Mucosa of rectum (tissue), 2 donors: Measurements from ENCODE around the gene C11orf97.
"Not testable (repeated sequence)": the region's sequence is repeated elsewhere in the genome, so short reads cannot be mapped to it uniquely, and the experiment has no call there.

ENCODE experiments used
- H3K27ac ChIP-seq, 2 donors: one replicate each; pipeline ENCODE4 v1.7.0; 2013; ENCODE audit warnings: inconsistent platforms in 2 of 2, low read depth in 2 of 2, low read length in 2 of 2
- H3K27me3 ChIP-seq, 2 donors: one replicate each; pipeline ENCODE4 v1.7.0; 2013; ENCODE audit warnings: low read length in 2 of 2; ENCODE audit not compliant: control insufficient read depth in 2 of 2, insufficient read depth in 2 of 2
- H3K36me3 ChIP-seq, 2 donors: one replicate each; pipeline ENCODE4 v1.7.0; 2013; ENCODE audit warnings: low read length in 2 of 2; ENCODE audit not compliant: control insufficient read depth in 2 of 2, insufficient read depth in 2 of 2
- H3K4me1 ChIP-seq, 2 donors: one replicate each; pipeline ENCODE4 v1.7.0; 2013; ENCODE audit warnings: low read length in 2 of 2, mild to moderate bottlenecking in 1 of 2; ENCODE audit not compliant: control insufficient read depth in 2 of 2, insufficient read depth in 2 of 2
- H3K4me3 ChIP-seq, 2 donors: one replicate each; pipeline ENCODE4 v1.7.0; 2013; ENCODE audit warnings: low read length in 2 of 2
- H3K9ac ChIP-seq, 2 donors: one replicate each; pipeline ENCODE4 v1.7.0; 2013; ENCODE audit warnings: low read length in 2 of 2, low read depth in 1 of 2, mild to moderate bottlenecking in 1 of 2
- H3K9me3 ChIP-seq, 2 donors: one replicate each; pipeline ENCODE4 v1.7.0; 2013; ENCODE audit warnings: low read length in 2 of 2; ENCODE audit not compliant: control insufficient read depth in 2 of 2
- donor health status: healthy.
- donor health status: Normal muscosa, but diverticular disease.

The C11orf97 gene

DNA sequence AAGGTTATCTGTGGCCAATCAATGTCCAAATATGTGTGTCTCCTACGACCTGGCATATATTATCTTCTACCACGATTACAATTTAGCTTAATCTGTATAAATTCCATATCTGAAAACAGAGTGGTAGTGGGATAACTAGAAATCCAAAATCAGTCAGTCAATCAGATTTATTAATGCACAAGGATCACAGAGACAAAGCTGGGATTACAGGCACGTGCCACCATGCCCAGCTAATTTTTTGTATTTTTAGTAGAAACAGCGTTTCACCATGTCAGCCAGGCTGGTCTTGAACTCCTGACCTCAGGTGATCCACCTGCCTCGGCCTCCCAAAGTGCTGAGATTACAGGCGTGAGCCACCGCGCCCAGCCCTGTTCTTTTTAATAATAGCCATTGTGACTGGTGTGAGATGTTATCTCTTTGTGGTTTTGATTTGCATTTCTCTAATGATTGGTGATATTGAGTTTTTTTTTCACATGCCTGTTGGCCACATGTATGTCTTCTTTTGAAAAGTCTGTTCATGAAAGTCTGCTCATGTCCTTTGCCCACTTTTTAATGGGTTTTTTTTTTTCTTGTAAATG, 43.6 kb downstream of the C11orf97 start:
- not testable (repeated sequence) for H3K9ac ChIP-seq, H3K4me1 ChIP-seq, H3K36me3 ChIP-seq, H3K4me3 ChIP-seq, H3K27me3 ChIP-seq, H3K9me3 ChIP-seq, H3K27ac ChIP-seq

DNA sequence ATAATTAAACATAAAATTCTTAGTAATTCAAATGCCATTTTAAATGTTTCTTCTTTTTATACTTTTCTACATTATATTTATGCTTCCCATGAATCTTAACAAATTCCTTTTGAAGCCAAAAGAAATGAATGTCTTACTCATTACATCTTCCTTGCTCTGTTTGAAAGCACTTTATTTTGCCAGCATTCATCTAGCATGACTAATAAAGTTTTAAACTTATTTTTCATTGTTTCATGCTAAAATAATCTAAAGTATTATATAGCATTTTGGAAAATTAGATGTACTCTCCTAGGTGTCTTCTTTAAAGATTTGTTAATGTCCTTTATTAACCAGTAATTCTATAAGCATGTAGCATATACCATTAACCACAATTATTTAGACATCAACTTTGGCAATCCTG, 45.2 kb downstream of the C11orf97 start:
- Histone ChIP-seq H3K9me3 (no peaks in the 10 kb centered on the region), H3K27me3 (no peaks in the 10 kb centered on the region), H3K27ac (no peak overlapping the region)

DNA sequence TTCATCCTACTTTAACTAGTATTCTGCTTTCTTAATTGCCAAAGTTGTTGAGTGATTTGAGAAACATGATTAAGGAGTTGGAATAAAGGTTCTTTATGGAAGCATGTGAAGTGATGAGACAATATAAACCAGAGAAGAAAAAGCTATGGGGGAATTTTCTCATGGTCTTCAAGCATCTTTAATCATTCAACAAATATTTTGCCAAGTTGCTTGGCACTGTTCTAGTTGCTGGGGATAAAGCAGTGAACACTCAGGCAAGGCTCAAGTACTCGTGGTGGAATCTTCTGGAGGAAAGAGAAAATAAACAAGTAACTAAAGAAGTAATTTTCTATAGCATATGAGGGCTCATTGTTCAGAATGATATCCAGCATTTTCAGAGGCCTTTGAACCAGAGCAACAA, 45.7 kb downstream of the C11orf97 start:
- Histone ChIP-seq H3K36me3 (no peaks in the 10 kb centered on the region), H3K4me3 (no peak overlapping the region), H3K4me1 (no peaks in the 10 kb centered on the region), H3K27ac (no peak overlapping the region), H3K9ac (no peak overlapping the region), H3K9me3 (no peaks in the 10 kb centered on the region), H3K27me3 (no peaks in the 10 kb centered on the region)

More for the DNA sequence above, 45.2 kb downstream of the C11orf97 start:
- no peaks in the 10 kb centered on the region for H3K36me3 ChIP-seq
- no peaks in the 10 kb centered on the region for H3K4me1 ChIP-seq
- no peak overlapping the region for H3K9ac ChIP-seq
- no peak overlapping the region for H3K4me3 ChIP-seq

DNA sequence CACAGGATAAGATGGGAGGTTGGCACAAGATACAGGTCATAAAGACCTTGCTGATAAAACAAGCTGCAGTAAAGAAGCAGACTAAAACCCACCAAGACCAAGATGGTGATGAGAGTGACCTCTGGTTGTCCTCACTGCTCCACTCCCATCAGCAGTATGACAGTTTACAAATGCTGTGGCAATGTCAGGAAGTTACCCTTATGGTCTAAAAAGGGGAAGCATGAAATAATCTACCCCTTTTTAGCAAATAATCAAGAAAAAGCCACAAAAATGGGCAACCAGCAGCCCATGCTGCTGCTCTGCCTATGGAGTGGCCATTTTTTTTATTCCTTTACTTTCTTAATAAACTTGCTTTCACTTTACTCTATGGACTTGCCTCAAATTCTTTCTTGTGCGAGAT, 46.2 kb downstream of the C11orf97 start:
- Histone ChIP-seq H3K9me3 (no peaks in the 10 kb centered on the region), H3K9ac (no peak overlapping the region), H3K4me3 (no peak overlapping the region), H3K4me1 (peaks cover 0 to under 1% of the 10 kb centered on the region in 2 donors), H3K36me3 (no peaks in the 10 kb centered on the region), H3K27ac (no peak overlapping the region), H3K27me3 (no peaks in the 10 kb centered on the region)

DNA sequence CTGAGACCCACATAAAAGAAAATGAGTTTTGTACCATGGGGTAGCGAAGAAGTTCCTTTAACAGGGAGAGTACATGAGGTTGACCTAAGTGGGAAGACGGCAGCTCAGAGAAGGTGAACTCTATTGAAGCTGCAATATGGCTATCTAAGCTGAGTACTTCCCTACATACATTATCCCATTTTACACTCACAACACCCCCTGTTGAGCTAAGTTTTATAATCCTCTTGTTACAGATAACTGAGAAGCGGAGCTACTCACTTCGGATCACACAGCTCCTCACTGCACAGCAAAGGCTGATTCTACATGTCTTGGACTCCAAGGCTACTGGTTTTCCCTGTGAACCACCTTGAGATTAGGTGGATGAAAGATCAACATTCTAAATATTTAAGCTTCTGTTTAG, 46.7 kb downstream of the C11orf97 start:
- H3K4me1 ChIP-seq, result peaks cover 0 to 5% of the 10 kb centered on the region in 2 donors
- H3K4me3 ChIP-seq, result no peak overlapping the region
- H3K27ac ChIP-seq, result no peak overlapping the region
- no peak overlapping the region for H3K9ac ChIP-seq
- H3K9me3 ChIP-seq, result no peaks in the 10 kb centered on the region
- no peaks in the 10 kb centered on the region for H3K27me3 ChIP-seq
- no peaks in the 10 kb centered on the region for H3K36me3 ChIP-seq

DNA sequence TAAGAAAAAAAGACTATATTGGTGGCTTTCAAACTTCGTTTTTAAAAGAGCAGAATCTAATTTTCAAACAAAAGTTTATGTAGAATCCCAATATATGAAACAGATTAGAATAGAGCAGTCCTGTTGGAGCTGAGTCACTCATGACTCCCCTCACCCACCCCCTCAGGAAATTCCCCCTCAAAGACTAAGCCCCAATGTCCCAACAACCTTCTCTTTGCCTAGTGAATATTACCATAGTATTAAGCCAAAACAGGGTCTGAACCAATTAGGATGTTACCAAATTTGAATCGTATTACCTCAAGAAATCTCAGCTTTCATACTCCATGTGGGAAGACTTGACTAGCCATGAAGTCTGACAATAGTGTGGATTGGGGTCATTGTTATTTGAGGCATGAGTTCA, 47.1 kb downstream of the C11orf97 start:
- H3K27ac ChIP-seq, result no peak overlapping the region
- H3K27me3 ChIP-seq, result no peaks in the 10 kb centered on the region
- H3K4me3 ChIP-seq, result no peak overlapping the region
- H3K9ac ChIP-seq, result no peak overlapping the region
- no peaks in the 10 kb centered on the region for H3K36me3 ChIP-seq
- H3K9me3 ChIP-seq, result no peaks in the 10 kb centered on the region
- peaks cover 0 to 6% of the 10 kb centered on the region in 2 donors for H3K4me1 ChIP-seq

DNA sequence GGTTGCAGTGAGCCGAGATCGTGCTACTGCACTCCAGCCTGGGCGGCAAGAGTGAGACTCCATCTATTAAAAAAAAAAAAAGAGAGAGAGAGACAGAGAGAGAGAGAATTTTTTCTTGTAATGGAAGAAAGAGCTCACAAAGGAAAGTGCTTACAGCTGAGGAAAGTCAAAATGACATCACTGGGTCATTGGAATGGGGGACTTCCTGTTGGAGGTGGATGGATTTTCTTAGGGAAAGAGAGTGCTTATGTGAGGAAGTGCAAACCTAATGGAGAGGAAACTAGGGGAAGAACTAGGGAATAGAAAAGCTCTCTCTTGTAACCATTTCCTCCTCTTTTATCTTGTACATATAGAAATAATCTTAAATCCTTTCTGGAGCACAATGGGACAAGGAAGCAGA, 48.6 kb downstream of the C11orf97 start:
- H3K4me3 ChIP-seq, result no peak overlapping the region

DNA sequence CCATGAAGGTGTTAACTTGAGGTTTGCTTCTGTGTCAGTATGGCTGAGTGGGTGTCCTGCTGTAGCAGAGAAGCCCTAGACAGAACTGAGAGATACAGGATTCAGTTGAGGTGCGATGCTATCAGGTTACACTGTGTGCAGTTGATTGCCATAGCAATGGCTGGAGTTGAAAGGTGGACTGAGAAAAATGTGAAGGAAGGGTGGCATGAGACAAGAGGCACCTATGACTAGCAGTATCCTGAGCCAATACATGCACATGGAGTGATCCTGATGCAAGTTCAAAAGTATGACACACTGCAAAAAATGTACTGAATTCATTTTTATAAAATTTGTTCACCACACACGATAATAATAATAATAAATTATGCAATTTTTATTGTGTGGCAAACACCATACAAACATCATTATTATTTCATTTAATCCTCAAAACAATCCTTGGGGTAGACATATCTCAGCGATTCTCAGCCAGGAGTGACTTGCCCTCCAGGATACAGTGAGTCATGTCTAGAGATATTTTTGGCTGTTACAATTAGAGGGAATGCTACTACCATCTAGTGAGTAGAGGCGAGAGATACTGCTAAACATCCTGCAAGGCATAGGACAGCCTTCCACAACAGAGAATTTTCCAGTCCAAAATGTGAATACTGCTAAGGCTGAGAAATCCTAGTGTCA, 51.1 kb downstream of the C11orf97 start:
- Histone ChIP-seq H3K27me3 (no peaks in the 10 kb centered on the region), H3K9me3 (no peaks in the 10 kb centered on the region), H3K36me3 (no peaks in the 10 kb centered on the region), H3K4me1 (peaks cover 0 to 6% of the 10 kb centered on the region in 2 donors), H3K4me3 (no peak overlapping the region), H3K27ac (no peak overlapping the region), H3K9ac (no peak overlapping the region)

More for the DNA sequence above, 48.6 kb downstream of the C11orf97 start:
- H3K36me3 ChIP-seq, result no peaks in the 10 kb centered on the region
- no peaks in the 10 kb centered on the region for H3K27me3 ChIP-seq
- no peak overlapping the region for H3K9ac ChIP-seq
- peaks cover 0 to 6% of the 10 kb centered on the region in 2 donors for H3K4me1 ChIP-seq
- no peaks in the 10 kb centered on the region for H3K9me3 ChIP-seq
- H3K27ac ChIP-seq, result no peak overlapping the region

DNA sequence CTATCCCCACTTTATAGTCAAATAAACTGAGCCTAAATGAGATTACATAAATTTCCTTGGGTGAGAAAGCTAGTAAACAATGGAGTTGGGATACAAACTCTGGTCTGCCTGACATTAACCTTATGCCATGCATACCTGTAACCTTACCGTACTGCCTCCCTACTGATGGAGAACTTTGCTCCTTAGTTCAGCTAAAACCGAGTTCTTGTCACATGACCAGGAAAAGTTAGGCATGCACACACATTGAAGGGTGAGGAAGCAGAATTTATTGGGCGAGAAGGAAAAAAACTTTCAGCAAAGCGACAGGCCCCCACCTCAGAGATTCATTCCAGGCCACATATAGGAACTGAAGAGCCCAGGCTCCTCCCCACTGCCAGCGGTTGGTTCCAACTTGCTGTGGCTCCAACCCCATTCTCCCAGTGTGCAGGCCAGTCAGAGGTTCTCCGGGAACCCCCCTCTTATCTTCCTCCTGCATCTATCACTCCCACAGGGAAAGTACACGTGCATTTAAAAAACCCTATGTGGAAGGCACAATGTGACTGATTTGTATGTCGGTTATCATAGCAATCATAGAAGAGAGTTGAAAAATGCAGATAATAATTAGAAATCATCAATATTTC, 51.7 kb downstream of the C11orf97 start:
- Histone ChIP-seq H3K27ac (no peak overlapping the region), H3K27me3 (no peaks in the 10 kb centered on the region), H3K4me3 (no peak overlapping the region), H3K9ac (no peak overlapping the region), H3K4me1 (peaks cover 0 to 6% of the 10 kb centered on the region in 2 donors), H3K36me3 (peaks cover 0 to 2% of the 10 kb centered on the region in 2 donors), H3K9me3 (no peaks in the 10 kb centered on the region)

DNA sequence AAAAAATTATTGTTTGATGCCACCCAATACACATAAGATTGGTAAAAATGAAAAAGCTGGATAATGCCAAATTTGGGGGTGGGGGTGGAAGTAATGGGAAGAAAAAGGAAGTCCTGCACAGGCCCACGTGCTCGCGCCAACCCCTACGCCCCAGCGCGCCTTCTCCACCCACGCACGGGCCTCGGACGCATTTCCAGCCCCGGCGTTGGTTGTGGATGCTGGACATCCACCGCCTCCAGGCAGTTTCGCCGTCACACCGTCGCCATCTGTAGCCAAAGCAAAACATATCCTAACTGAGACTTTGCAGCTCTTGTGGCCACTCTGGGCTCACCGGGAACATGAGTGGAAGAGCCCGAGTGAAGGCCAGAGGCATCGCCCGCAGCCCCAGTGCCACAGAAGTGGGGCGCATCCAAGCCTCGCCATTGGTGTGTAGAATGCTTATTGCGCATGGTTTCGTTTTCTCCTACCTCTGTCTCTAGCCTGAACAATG, 55.0 kb downstream of the C11orf97 start, which contains the start of gene PIWIL4:
TSS of gene PIWIL4 (plus strand) at position 188 of the 490 bp plus-strand sequence. CDS start at position 339, 151 bp downstream.
- Histone ChIP-seq H3K27me3 (no peaks in the 10 kb centered on the region), H3K9ac (no peak within 1 kb of the TSS), H3K36me3 (peaks cover 0 to 2% of the 10 kb centered on the region in 2 donors), H3K9me3 (no peaks in the 10 kb centered on the region), H3K4me3 (no peak within 1 kb of the TSS), H3K4me1 (peaks cover 0 to 6% of the 10 kb centered on the region in 2 donors), H3K27ac (no peak within 1 kb of the TSS)
